GM12878 (cell line): Measurements from ENCODE around the gene SLCO2B1.

Experiments used
- EP300 ChIP-seq, 2 experiments: fragments of 150-350 bp in 1 of 2; IDR thresholded peaks; 2 replicates each; pipeline ENCODE4 v1.6.1; 2011 to 2012; ENCODE audit warnings: low read depth in 2 of 2, low read length in 2 of 2, borderline replicate concordance in 1 of 2, improper control_type of control experiment in 1 of 2, inconsistent platforms in 1 of 2; ENCODE audit not compliant: control insufficient read depth in 1 of 2
- GABPA ChIP-seq: IDR thresholded peaks from 2 replicates; pipeline ENCODE4 v1.6.1; 2014; ENCODE audit warnings: antibody characterized with exemption, low read depth, mild to moderate bottlenecking, inconsistent platforms
- JUNB ChIP-seq: IDR thresholded peaks from 2 replicates; pipeline ENCODE4 v1.6.1; 2016; ENCODE audit warnings: antibody characterized with exemption, mild to moderate bottlenecking
- RAD21 ChIP-seq: IDR thresholded peaks from 2 replicates; pipeline ENCODE4 v1.6.1; 2011; ENCODE audit warnings: mild to moderate bottlenecking, low read depth, low read length, moderate library complexity; ENCODE audit not compliant: insufficient read depth
- RAD51 ChIP-seq: fragments of 450-650 bp; IDR thresholded peaks from 2 replicates; pipeline ENCODE4 v1.6.1; 2016; ENCODE audit warnings: moderate library complexity, mild to moderate bottlenecking, inconsistent platforms
- TF ChIP-seq, protein P1 (sequence below), 3 experiments: IDR thresholded peaks in 2 of 3; conservative IDR thresholded peaks in 1 of 3; 2 replicates each; pipeline ENCODE4 v1.5.1; 2011; ENCODE audit warnings: low read depth in 3 of 3, low read length in 3 of 3, mild to moderate bottlenecking in 3 of 3, control low read depth in 2 of 3, moderate library complexity in 2 of 3, inconsistent platforms in 1 of 3, mixed read lengths in 1 of 3; ENCODE audit not compliant: control insufficient read depth in 2 of 3, insufficient read depth in 1 of 3; ENCODE audit errors: extremely low read depth in 1 of 3
- TF ChIP-seq, protein P2 (sequence below): fragments of 450-650 bp; IDR thresholded peaks from 2 replicates; pipeline ENCODE4 v1.6.1; 2017; ENCODE audit warnings: antibody characterized with exemption, mild to moderate bottlenecking, moderate library complexity
- TF ChIP-seq, protein P3 (sequence below): IDR thresholded peaks from 2 replicates; pipeline ENCODE4 v1.6.1; 2011; ENCODE audit warnings: mild to moderate bottlenecking, low read depth, low read length, moderate library complexity; ENCODE audit not compliant: insufficient replicate concordance

DNA sequence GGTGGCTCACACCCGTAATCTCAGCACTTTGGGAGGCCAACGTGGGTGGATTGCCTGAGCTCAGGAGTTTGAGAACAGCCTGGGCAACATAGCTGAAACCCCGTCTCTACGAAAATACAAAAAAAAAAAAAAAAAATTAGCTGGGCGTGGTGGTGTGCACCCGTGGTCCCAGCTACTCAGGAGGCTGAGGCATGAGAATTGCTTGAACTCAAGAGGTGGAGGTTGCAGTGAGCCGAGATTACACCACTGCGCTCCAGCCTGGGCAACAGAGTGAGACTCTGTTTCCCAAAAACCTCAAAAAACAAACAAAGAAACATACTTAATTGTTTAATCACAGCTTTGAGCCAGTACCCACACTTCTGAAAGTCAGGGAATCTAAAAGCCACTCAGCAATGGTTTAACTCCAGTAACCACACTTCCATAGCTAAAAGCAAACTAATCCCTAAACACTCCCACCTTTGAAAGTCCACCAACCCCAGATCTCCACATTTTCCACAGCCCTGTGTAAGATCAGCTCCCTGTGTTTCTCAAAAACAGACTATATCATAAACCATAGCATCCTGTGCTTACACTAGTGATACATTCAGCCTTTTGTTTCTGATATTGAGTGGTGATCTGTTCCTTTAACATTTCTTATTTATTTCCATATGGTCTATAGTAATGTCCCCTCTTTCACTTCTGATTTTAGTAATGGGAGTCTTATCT is 49.3 kb upstream of the SLCO2B1 start:
- TF ChIP-seq, protein P1, sequence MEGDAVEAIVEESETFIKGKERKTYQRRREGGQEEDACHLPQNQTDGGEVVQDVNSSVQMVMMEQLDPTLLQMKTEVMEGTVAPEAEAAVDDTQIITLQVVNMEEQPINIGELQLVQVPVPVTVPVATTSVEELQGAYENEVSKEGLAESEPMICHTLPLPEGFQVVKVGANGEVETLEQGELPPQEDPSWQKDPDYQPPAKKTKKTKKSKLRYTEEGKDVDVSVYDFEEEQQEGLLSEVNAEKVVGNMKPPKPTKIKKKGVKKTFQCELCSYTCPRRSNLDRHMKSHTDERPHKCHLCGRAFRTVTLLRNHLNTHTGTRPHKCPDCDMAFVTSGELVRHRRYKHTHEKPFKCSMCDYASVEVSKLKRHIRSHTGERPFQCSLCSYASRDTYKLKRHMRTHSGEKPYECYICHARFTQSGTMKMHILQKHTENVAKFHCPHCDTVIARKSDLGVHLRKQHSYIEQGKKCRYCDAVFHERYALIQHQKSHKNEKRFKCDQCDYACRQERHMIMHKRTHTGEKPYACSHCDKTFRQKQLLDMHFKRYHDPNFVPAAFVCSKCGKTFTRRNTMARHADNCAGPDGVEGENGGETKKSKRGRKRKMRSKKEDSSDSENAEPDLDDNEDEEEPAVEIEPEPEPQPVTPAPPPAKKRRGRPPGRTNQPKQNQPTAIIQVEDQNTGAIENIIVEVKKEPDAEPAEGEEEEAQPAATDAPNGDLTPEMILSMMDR (IDR thresholded peaks at IDR 0.05 in 2 of 3, conservative IDR thresholded peaks at IDR 0.05 in 1 of 3; ENCODE audit: control insufficient read depth in 2 of 3, extremely low read depth in 1 of 3, insufficient read depth in 1 of 3, low read depth in 3 of 3, low read length in 3 of 3), result no peak
- TF ChIP-seq GABPA (no peak), RAD51 (no peak), JUNB (no peak), RAD21 (no peak), EP300 (IDR thresholded peaks at IDR 0.05; ENCODE audit: borderline replicate concordance in 1 of 2, control insufficient read depth in 1 of 2, low read depth in 2 of 2, low read length in 2 of 2) (no peak)
- TF ChIP-seq, protein P2, sequence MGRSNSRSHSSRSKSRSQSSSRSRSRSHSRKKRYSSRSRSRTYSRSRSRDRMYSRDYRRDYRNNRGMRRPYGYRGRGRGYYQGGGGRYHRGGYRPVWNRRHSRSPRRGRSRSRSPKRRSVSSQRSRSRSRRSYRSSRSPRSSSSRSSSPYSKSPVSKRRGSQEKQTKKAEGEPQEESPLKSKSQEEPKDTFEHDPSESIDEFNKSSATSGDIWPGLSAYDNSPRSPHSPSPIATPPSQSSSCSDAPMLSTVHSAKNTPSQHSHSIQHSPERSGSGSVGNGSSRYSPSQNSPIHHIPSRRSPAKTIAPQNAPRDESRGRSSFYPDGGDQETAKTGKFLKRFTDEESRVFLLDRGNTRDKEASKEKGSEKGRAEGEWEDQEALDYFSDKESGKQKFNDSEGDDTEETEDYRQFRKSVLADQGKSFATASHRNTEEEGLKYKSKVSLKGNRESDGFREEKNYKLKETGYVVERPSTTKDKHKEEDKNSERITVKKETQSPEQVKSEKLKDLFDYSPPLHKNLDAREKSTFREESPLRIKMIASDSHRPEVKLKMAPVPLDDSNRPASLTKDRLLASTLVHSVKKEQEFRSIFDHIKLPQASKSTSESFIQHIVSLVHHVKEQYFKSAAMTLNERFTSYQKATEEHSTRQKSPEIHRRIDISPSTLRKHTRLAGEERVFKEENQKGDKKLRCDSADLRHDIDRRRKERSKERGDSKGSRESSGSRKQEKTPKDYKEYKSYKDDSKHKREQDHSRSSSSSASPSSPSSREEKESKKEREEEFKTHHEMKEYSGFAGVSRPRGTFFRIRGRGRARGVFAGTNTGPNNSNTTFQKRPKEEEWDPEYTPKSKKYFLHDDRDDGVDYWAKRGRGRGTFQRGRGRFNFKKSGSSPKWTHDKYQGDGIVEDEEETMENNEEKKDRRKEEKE, result no peak
- TF ChIP-seq, protein P3, sequence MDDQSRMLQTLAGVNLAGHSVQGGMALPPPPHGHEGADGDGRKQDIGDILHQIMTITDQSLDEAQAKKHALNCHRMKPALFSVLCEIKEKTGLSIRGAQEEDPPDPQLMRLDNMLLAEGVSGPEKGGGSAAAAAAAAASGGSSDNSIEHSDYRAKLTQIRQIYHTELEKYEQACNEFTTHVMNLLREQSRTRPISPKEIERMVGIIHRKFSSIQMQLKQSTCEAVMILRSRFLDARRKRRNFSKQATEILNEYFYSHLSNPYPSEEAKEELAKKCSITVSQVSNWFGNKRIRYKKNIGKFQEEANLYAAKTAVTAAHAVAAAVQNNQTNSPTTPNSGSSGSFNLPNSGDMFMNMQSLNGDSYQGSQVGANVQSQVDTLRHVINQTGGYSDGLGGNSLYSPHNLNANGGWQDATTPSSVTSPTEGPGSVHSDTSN, result no peak
